ENCODE results near the gene RNU5D-1.
"Not testable (repeated sequence)": the region's sequence is repeated elsewhere in the genome, so short reads cannot be mapped to it uniquely, and the experiment has no call there.

Gene RNU5D-1

DNA sequence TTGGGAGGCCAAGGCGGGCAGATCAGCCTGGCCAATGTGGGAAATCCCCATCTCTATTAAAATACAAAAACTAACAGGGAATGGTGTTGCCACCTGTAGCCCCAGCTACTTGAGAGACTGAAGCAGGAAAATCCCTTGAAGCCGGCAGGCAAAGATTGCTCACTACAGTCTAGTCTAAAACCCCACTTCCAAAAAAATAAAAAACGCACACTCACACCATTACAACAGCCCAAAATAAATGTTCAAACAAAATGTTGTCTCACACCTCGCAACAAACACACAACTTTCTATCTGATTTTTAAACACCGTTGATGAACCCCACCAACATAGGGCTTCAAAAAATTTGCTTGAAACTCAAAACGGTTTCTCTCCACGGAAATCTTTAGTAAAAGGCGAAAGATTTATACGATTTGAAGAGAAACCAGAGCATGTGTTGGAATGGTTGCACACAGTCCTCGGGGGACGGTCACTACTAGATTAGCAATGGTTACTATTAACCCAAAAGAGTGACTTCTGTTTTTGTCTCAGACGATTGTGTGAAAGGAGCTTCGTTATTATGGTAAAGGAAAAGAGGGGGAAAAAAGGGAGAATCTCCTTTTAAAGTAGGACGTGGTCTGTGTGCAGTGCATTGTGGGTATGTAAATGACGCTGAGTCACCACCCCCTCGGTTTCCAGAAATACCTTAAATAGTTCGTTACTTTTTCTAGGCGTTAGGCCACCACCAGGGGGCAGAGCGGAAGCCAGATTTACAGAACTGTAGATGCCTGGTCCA is at the start of gene RNU5D-1:
RNU5D-1 (minus strand) TSS at position 430 of the 772 bp plus-strand sequence.
- DNase-seq (ENCODE audit: low spot score), result peak; percentile 87

DNA sequence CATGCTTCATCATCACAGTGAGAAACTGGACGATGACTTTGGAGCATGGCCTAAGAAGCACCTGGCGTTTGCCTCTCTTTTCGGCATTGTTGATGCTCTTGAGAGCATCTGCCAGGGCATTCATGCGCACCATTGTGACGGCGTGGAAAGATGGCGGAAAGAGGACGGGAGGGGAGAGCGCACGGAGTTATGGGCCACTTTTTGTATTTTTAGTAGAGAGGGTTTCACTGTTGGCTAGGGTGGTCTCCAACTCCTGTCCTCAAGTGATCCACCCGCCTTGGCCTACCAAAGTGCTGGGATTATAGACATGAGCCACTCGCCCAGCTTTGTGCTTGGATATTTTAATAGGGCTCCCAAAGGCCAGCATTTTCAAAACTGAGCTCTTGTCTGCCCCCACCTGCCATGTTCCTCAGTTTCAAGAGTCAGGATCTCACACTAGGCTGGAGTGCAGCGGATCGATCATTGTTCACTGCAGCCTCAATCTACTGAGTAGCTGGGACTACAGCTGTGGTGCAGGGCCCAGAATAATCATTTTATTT is 49.7 kb upstream of the RNU5D-1 start:
- DNase-seq (ENCODE audit: low spot score), result no peak

DNA sequence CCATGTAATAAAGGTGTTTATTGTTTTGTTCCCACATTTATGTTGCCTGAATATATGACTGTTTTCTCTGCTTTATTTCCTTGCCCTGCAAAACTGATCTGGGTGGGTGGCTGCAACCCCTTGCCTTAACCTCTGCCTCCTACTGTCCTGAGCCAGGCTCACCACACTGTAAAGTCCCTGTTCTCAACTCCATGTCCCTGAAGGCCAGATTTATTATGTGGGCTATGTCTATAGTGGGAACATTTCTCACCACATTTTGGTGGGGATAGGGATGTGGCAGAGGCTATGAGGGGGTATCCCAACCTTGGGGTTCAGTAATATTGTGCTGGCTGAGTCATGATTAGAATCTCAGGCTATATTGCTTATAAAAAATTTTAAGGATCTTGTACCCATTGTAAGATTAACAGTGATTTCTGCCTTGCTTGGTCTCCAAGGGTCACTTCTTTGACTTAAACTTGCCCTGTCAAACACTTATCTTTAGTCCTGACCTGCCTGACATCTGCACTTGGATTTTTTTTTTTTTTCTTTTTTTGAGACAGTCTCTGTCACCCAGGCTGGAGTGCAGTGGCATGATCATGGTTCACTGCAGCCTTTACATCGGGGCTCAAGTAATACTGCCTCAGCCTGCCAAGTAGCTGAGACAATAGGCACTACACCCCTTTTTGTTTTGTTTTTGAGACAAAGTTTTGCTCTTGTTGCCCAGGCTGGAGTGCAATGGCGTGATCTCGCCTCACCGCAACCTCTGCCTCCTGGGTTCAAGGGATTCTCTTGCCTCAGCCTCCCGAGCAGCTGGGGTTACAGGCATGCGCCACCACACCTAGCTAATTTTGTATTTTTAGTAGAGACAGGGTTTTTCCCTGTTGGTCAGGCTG is 48.0 kb upstream of the RNU5D-1 start:
- no peak for DNase-seq (ENCODE audit: low spot score)

DNA sequence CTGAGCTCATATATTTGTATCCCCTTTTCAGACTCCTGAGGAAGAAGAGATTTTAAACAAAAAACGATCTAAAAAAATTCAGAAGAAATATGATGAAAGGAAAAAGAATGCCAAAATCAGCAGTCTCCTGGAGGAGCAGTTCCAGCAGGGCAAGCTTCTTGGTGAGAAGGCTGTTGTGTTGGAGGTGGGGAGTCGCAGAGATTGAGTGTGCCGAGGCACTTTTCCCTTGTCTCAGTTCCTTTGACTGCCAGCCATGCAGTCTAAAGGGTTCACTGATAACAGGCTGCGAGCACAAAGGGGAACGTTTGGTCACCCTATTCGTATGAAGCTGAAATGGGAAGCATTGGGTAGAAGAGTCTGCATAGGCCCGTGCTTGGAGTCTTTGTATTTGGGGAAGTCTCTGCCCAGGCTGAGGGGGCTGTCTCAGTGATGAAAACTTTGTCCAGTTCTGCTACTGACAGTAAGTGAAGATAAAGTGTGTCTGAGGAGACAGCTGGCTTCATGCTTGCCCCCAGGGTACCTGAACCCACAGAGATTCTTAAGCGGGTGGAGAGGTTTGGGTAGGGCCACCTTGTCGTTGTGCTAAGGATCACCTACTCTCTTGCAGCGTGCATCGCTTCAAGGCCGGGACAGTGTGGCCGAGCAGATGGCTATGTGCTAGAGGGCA is 47.1 kb upstream of the RNU5D-1 start:
- no peak for DNase-seq (ENCODE audit: low spot score)

DNA sequence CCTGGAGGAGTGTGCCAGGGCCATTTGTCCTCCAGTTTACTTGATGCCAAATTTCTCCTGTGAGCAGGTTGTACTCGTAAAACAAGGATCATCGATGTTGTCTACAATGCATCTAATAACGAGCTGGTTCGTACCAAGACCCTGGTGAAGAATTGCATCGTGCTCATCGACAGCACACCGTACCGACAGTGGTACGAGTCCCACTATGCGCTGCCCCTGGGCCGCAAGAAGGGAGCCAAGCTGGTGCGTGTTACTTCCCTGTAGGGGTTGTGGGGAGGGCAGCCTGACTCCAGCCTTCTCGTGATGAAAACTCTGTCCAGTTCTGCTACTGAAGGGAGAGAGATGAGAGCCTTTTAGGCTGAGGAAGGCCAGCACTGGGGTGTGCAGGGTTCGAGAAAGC is 46.6 kb upstream of the RNU5D-1 start:
- no peak for DNase-seq (ENCODE audit: low spot score)

DNA sequence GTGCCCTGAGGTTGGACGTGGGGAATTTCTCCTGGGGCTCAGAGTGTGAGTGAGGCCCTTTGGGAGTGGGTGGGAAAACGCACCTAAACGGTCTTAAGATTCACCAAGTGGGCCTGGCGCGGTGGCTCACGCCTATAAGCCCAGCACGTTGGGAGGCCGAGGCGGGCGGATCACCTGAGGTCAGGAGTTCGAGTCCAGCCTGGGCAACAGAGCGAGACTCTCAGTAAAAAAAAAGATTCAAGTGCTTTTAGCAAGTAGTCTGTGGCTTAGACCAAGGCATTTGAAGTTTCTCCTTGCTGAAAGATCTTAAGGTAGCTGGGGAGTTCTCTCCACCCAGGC is 45.7 kb upstream of the RNU5D-1 start:
- no peak for DNase-seq (ENCODE audit: low spot score)

DNA sequence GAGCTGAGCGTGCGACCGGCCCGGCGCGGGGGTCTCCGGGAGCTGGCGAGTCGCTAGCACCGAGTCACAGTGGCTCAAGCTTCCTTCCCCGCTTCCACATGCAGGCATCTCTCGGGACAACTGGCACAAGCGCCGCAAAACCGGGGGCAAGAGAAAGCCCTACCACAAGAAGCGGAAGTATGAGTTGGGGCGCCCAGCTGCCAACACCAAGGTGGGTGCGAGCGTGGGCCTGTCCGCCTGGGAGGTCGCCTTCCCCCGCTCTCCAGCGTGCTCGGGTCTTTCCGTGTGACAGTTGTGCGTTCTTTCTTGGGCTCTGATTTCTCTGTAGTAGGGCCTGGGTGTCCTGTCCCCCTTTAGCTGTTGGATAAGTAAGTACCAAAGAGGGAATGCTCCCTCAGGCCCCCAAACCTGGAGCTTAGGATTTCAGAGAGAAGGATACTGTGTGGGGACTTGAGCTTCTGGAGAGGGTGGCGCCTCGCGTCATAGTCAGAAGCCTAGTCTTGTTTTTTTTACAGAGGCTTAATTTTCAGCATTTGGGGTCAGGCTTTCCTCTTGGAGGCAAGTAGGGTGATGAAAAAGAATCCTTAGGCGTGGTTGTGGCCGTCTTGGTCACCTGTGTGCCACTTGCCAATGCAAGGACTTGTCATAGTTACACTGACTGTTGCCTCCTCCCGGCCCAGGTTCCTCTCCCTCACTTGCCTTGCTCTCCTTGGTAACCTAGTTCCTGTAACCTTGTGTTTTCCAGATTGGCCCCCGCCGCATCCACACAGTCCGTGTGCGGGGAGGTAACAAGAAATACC is 45.2 kb upstream of the RNU5D-1 start:
- DNase-seq (ENCODE audit: low spot score), result no peak

DNA sequence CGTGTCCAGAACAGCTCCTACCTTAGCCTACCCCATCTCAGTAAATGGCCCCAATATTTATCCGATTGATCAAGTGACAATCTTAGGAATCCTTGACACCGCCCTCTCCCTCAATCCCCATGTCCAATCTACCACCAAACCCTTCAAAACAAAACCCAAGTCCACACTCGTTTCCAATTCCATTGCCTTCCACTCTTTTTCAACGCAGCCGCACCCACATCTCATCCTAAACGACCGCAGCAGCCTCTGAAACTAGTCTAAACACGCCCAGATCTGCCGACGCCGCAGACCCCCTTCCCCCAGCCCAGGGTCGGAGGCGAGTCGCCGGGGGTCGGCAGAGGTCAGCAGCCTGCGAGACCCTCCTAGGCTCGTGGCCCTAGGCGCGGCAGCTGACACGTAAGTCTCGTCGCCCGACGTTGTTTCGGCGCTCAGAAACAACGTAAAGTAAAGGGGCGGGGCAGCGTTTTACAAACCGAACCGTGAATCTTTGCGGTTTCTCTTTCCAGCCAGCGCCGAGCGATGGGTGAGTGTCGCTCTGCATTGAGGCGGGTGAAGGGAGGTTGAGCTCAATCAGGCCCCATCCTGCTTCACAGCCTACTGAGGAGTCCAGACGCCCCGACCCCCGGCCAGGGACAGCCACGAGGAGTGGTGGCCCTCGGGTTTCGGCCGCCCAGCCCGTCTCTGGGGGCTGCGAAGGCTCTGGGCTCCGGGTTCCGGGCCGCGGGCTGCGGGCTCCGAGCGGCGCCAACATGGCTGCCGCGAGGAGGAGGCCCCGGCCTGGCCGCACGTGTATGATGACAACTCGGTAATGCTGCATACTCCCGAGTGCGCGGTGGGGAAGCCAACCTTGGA is 44.3 kb upstream of the RNU5D-1 start, which contains the start of gene RPS8:
RPS8 (plus strand) TSS at position 463 of the 852 bp plus-strand sequence; CDS start at position 520, 57 bp downstream.
- DNase-seq (ENCODE audit: low spot score), result peak; percentile 68

DNA sequence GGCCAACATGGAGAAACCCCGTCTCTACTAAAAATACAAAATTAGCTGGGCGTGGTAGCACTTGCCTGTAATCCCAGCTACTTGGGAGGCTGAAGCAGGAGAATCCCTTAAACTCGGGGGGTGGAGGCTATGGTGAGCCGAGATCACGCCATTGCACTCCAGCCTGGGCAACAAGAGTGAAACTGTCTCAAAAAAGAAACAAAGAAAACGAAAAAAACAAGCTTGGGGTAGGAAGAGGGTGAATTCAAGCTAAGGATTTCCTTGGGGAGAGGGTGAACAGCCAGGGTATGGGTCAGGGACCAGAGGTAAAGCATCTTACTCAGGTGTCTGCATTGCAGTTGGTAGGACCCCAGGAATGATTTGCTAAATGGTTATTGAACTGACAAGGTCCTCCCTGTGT is 35.5 kb upstream of the RNU5D-1 start:
- not testable (repeated sequence) for DNase-seq (ENCODE audit: low spot score)

DNA sequence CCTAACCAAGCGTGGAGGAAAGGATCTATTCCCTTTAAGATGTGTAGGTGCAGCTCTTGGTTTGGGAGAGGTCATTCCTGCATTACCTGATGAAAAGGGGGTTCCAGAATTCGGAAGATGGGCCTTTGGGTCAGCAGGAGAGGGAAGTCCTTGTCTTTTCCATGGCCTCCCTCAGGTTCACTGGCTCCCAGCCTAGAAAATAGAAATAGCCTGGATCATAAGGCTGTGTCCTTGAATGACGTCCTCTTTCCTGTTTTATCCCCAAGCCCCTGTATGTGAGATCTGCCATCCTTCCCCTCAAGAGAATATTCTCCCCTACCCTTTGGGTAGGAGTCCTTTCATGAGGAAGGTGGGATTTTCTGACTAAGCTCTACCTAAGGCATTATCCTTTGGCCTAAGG is 29.9 kb upstream of the RNU5D-1 start:
- no peak for DNase-seq (ENCODE audit: low spot score)

DNA sequence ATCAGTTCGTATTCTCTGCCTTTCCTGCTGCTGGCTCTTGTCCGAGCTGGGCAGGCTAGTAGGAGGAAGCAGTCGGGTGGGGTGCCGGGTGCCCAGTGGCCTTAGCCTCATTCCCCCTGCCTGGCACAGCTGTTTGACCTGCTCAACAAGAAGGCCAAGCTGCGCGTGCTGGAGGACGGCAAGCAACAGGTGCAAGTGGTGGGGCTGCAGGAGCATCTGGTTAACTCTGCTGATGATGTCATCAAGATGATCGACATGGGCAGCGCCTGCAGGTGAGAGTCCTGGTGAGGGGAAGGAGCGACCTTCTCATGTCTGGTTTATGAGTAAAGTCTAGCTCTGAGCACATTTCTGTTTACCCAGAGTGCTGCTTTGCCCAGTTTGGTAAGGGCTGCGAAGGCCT is 28.1 kb upstream of the RNU5D-1 start:
- DNase-seq (ENCODE audit: low spot score), result no peak

DNA sequence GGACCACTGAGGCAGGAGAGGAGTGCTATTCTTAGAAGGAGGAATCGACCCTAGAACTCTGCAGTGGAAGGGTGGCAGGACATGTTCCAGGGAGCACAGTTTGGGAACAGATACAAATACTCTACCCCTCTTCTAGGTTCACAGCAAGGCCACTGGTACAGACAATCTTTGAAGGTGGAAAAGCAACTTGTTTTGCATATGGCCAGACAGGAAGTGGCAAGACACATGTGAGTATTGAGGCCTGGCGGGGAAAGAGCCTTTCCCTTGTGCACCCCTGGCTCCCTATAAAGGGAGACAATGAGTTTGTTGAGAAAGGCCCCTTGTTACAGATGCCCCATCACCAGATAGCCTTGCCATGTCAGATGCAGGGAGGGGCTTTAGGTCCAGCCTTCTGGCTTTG is 26.4 kb upstream of the RNU5D-1 start:
- no peak for DNase-seq (ENCODE audit: low spot score)

DNA sequence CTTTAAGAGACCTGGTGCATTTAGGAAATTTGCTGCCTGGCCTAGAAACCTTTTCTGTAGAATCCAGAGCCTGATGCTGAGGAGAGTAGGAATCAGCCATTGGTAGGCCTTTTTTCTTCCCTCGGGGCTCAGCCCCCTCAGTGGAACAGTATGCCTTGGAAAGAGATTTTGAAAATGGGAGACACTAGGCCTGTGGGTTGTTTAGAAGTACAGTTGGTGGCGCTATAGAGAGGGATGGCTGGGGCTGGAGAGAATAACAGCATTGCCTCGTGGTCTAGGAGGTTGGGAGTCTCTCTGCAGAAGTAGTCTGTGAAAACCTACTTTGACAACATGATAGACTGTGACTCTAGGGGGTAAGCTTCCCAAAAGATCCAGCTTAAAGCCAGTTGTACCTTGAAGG is 16.9 kb upstream of the RNU5D-1 start:
- DNase-seq (ENCODE audit: low spot score), result no peak

DNA sequence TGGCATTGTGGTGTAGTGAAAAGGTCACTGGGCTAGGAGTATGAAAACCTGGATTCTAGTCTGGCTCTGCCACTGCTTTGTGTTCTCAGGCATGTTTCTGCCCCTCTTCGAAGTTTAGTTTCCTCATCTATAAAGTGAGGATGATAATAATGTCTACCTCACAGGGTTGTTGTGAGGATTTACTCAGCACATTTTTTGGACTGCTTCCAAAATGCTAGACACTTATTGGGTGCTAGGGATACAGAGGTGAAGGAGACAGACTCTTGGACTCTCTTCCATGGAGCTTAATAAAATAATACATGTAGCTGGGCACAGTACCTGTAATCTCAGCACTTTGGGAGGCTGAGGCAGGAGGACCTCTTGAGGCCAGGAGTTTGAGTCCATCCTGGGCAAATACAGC is 12.2 kb upstream of the RNU5D-1 start:
- DNase-seq (ENCODE audit: low spot score), result no peak

DNA sequence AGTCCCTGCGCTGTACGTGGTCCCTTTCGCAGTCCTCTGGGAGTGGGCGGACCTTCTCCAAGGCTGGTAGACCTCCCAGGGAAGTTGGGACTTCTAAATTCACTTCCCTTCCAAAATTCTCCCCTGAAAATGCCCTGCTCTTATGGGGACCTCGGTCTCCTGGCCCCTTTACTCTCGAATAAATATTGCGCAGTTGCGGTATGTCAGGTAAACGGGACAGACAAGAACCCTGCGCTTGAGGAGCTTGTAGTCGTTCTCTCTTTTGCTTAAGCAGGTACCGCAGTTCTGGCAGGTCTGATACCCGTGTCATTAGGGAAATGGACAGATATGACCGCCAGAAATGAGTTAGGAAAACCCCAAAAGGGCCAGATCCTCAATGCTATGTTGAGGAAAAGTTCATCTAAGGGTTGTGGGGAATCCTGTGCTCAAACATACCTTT is 9.2 kb upstream of the RNU5D-1 start:
- DNase-seq (ENCODE audit: low spot score), result no peak

DNA sequence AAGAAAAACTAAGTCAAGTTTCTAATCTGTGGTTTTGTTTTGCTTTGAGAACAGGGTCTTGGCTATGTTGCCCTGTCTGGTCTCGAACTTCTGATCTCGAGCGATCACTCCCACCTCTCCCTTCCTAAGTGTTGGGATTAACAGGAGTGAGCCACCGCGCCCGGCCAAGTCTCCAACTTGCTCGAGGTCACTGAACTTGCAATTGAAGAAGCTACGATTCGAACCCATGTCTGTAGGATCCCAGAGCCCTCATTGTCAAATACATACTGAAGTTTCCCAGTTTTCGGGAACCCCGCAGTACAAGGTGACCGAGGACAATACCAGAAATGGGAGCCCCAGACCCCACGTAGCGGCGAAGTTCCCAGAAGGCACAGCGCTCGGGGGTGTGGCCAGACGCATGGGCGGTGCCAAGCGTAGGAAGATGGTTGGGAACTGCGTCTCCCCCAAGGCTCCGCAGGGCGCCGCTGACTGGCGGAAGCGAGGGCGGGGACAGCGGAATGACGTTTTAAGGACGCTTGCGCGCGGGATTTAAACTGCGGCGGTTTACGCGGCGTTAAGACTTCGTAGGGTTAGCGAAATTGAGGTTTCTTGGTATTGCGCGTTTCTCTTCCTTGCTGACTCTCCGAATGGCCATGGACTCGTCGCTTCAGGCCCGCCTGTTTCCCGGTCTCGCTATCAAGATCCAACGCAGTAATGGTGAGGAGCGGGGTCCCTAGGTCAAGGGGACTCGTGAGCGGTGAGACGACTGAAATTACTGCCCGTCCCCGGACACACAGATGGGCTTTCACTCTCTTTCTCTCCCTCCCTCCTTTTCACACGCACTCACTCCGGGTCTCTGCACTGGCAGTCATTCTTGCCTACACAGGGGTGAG is 8.6 kb upstream of the RNU5D-1 start, which contains the start of gene KIF2C:
KIF2C (plus strand) TSS at position 531 of the 872 bp plus-strand sequence; CDS start at position 627, 96 bp downstream.
- peak; percentile 95 for DNase-seq (ENCODE audit: low spot score)

DNA sequence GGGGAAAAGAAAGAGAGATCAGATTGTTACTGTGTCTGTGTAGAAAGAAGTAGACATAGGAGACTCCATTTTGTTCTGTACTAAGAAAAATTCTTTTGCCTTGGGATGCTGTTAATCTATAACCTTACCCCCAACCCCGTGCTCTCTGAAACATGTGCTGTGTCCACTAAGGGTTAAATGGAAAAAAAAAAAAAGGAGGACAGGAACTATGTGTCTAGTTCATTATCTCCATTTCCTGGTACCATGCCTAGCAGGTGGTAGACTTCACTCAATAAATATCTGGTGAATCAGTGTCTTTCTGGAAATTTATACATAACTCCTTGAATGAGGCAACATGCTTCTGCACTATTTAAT is 8.0 kb upstream of the RNU5D-1 start:
- DNase-seq (ENCODE audit: low spot score), result not testable (repeated sequence)

DNA sequence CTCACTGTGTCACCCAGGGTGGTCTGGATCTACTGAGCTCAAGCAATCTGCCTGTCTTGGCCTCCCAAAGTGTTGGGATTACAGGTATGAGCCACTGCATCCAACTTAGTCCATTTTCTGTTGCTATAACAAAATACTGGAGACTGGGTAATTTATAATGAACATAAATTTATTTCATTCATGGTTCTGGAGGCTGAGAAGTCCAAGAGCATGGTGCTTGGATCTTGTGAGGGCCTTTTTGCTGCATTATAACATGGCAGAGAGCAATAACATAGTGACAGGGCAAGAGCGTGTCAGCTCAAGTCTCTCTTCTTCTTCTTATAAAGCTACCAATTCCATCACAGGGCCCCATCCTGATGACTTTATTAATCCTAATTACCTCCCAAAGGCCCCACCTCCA is 5.0 kb upstream of the RNU5D-1 start:
- no peak for DNase-seq (ENCODE audit: low spot score)

DNA sequence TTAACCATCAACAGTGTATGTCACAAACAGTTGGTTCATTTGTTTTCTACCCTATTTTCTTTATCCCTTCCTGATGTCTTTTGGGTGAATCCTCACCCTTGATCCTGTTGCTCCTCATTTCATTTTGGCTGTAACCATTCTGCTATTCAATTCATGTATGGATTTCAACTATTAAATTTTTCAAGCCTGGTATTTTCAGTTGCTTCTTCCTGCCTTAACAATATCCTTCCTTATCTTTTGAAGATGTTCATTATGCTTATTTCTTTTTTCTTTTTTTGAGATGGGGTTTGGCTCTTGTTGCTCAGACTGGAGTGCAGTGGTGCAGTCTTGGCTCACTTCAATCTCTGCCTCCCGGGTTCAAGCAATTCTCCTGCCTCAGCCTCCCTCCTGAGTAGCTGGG is 2.8 kb upstream of the RNU5D-1 start:
- no peak for DNase-seq (ENCODE audit: low spot score)

DNA sequence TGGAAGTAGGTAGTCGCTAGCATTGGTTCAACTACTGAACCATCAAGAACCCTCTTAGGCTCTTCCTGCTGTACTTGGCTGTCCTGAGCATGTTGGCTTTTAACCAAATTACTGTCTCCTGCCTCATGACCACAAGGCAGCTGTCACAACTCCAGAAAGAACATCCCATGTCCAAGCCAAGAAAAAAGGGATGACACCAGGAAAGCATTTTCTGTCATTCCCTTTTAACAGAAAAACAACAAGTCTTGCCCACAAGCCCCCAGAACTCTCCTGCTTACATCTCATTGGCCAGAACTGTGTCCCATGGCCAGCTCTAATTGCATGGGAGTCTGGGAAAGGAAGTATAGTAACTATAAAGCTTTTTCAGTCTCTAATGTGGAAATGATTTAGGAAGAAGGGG is 2.4 kb upstream of the RNU5D-1 start:
- no peak for DNase-seq (ENCODE audit: low spot score)
